ENCODE results near the gene DBNDD1.
A peak's percentile ranks its signal among the peaks of the same experiment; 100 is the strongest.
"Not testable (repeated sequence)": the region's sequence is repeated elsewhere in the genome, so short reads cannot be mapped to it uniquely, and the experiment has no call there.

Gene DBNDD1

DNA sequence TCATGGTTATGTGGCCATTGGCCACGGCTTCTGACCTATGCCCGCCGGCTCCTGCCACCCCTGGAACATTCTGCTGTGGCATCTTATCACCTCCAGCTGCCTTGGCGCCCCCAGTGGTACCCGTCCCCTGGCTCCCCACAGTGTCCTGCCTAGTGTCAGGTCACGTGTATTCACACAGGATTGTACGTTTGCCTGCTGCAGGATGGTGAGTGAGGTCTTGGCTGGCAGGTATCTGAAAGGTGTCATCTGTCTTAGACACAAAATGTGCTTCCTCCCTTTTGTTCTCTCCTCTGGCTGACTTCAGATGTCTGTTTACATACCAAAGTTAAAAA is 24.9 kb downstream of the DBNDD1 start:
- no peak for DNase-seq (ENCODE audit: low read depth in 2 of 2, low spot score in 1 of 2)

DNA sequence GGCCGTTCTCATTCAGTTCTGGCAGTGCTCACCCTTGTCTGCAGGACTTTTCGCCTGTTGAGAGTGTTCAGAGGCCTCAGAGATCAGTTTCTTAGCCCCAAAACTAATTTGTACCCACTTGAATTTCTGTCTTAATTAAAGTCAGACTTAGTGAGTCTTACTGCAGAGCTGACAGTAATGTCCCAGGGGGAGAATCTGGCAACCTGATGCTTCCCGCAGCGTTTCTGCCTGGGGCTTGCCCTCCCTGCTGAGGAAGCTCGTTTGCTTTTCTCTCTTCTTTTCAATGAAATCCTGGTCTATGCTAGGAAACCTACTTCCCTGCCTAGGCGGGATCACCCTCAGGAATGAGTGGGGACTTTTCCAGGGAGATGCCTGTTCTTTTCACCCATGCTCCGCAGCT is 25.3 kb downstream of the DBNDD1 start:
- no peak for DNase-seq (ENCODE audit: low read depth in 2 of 2, low spot score in 1 of 2)

DNA sequence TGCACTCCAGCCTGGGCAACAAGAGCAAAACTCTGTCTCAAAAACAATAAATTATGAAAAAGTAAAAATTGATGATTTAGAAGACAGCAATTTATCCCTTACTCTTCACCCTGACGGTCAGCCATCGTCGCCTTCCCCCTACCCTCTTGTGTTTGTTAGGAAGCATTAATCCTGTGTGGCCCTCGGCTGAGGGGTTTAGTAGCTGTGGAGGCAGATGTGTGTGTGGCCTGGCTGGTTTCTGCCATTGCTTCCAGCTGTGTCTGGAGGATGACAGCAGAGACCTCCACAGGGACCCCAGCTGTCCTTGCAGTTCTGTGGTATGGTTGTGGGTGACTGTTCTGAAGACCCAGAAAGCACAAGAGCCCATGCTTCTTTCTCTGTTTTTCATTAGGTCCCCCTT is 25.9 kb downstream of the DBNDD1 start:
- no peak for DNase-seq (ENCODE audit: low read depth in 2 of 2, low spot score in 1 of 2)

DNA sequence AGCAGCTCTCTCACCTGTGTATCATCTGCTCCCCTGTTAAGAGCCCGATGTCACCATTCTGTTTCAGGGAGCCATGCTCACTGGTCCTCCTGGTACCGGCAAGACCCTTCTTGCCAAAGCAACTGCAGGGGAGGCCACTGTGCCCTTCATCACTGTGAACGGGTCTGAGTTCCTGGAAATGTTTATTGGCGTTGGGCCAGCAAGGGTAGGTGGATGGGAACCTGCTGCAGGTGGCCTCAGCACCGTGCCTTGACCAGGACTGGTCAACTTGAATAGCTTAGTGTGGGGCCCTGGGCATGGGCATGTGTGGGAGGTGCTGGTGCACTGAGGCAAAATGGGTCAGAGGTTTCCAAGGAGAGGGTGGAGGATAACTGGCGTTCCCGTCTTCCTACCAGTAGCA is 28.5 kb downstream of the DBNDD1 start:
- DNase-seq (ENCODE audit: low read depth in 2 of 2, low spot score in 1 of 2) = no peak

DNA sequence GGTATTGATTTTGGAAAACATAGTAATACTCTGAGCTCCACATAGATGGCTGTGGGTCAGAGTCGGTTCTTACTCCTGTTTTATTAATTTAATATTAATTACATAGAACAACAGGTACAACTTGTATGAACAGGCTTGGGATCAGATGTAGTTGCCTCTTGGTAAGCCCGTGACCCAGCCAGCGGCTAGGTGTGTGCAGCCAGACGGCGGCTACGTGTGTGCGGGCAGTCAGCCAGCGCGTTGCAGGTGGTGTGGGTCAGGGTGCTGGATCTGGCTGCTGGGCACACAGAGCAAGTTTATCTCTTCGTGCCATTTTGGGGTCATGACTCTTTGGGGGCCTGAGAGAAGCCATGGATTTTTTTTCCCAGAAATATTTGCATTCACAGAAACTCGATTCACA is 30.3 kb downstream of the DBNDD1 start:
- no peak for DNase-seq (ENCODE audit: low read depth in 2 of 2, low spot score in 1 of 2)

DNA sequence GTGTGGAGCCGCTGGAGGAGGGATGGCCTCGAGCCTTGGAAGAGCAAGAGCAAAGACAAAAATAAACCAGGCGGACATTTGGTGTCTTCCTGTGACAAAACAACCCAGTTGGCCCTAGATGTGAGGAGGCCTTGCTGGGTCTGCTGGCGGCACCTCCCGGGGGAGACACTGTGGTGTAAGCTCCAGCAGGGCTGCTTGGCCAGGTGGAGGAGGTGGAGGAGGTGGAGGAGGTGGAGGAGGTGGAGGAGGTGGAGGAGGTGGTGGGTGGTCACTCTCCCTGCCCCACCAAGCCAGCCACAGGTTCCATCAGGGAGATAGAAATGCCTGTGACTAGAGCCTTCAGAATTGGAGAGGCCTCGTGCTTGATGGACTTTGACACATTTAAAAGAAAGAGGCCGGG is 32.1 kb downstream of the DBNDD1 start:
- DNase-seq (ENCODE audit: low read depth in 2 of 2, low spot score in 1 of 2) = no peak

DNA sequence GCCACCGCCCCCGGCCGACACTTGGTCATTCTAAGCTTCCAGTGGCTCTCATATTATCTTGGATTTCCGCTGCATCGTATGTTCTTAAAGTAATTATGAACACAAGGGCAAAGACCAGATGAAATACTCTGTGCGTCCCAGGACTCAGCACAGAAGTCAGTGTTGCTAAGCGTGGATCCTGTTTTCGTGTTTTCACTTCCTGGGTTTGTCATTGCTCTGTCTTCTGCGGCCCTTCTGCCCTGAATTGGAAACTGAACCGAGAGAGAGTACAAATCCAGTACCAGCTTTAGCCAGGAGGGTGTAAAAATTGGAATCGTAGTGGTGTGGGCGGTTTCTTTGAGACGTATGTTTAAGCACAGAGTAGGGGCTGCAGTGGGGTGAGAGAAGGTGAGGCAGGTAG is 32.7 kb downstream of the DBNDD1 start:
- no peak for DNase-seq (ENCODE audit: low read depth in 2 of 2, low spot score in 1 of 2)

DNA sequence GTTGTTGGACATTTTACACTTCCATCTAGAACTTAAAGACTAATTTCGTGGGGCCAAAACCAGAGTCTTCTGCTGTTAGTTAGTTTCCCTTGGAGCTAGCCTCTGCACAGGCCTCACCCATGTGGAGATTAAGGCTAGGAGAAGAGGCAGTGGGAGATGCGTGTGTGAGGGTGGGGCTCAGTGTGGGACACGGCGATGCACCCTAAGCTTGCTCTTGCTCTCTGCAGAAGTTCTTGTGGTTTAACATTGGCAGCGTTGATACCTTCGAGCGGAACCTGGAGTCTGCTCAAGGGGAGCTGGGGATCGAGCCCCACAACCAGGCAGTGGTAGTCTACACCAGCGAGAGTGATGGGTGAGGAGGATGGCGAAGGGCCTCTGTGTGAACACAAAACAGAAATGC is 34.0 kb downstream of the DBNDD1 start:
- DNase-seq (ENCODE audit: low read depth in 2 of 2, low spot score in 1 of 2) = no peak

DNA sequence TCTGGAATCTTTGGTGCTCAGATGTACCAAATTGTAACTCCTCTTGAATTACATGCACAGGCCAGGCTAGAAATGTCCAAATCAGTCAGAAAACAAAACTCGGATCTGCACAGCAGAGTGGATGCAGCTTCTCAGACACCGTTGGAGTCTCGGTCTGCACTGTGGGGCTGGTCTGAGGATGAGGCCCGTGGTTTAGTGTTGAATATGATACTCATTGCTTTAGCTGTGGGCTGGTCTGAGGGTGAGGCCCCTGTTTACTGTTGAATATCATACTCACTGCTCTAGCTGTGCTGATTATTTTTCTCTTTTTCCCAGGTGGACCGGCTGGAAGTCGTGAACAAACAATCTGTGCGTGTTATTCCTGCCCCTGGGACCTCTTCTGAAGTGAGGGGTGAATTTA is 35.0 kb downstream of the DBNDD1 start:
- no peak for DNase-seq (ENCODE audit: low read depth in 2 of 2, low spot score in 1 of 2)

DNA sequence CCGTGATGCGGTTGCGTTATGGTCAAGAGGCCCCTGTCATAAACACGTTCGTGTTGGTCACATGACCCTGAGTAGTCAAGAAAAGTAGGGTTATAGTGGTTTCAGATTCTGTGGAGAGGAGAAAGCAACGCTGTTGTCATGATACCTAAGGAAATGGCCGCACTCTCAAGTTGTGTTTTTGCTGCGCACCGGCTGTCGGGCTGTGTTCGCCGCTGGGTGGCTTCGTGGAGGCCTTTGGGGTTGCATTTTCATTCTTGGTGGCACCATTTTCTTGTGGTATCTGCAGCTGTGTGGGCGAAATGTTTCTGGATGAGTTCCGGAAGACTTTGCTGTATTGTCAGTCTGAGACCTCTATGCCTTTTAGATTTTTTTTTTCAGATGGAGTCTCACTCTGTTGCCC is 35.7 kb downstream of the DBNDD1 start:
- no peak for DNase-seq (ENCODE audit: low read depth in 2 of 2, low spot score in 1 of 2)

DNA sequence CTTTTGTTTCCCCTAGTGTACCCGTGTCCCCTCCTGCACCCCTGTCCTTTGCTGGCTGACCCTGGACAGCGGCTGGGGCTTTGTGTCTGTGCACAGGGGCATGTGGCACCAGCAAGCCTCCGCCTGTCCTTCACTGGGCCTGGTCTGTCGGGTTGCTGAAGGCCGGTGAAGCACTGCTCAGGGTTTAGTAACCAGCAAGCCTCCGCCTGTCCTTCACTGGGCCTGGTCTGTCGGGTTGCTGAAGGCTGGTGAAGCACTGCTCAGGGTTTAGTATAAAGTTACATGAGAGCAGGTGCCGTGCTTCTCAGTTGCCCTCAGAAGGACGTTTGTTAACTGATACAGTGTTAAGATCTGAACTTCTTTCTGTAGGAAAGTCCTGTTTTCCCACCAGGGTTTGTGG is 36.9 kb downstream of the DBNDD1 start:
- no peak for DNase-seq (ENCODE audit: low read depth in 2 of 2, low spot score in 1 of 2)

DNA sequence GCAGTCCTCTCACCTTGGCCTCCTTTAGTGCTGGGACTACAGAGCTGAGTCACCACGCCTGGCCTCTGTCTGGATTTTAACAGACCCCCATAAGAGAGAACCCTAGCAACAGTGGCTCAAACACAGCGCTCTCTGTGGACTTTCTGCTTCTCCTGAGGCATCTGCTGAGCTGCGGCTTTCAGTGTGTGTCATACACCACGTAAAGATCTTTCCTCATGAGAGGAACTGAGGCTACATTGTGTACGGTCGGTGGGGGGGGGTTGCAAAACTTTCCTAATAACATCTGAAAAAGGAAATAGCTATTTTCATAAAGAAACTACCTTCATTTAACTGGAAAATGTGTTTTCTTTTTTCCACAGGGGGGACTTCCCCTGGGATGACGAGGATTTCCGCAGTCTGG is 37.8 kb downstream of the DBNDD1 start:
- no peak for DNase-seq (ENCODE audit: low read depth in 2 of 2, low spot score in 1 of 2)

DNA sequence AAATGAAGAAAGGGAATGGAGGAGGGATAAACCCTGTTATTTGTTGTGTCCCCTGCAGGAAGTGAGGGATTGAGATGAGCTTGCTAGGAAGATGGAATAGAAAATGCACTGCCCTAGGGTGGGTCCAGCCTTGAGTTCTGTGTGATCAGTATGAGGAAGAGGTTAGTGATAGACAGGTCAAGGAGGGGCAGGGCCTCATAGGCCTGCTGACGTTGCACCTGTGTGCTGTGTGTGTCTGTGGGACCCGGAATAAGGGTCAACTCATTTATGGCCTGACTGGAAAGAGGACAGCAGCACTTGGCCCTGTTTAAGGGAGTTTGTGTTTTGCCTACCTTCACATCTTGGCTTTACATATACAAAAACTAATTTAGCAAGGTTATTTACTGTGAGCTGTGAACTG is 44.4 kb downstream of the DBNDD1 start:
- no peak for DNase-seq (ENCODE audit: low read depth in 2 of 2, low spot score in 1 of 2)

DNA sequence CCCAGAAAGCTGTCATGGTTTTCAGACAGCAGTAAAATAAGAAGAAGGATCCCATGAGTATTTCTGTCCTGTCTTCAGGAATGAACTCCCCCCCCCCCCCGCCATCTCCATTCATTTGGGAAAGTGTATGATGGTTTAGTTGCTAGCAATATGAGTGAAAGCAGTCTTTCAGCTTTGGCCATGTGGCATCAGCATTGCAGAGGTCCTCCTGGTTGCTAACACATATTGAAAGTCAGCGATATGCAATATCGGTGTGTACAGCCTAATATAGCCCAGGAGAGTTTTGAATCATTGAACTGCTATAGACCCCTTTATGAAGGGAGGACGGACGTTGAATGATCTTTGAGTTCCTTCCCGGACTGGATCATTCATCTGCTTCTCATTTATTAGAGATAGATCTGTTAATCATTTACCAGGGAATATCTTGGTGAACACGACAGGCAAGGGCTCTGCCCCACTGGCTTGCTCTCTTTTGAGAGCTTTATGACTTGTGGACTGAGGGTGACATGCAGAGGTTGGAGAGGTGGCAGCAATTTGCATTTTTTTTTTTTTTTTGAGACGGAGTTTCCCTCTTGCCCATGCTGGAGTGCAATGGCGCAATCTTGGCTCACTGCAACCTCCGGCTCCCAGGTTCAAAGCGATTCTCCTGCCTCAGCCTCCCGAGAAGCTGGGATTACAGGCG is 45.5 kb downstream of the DBNDD1 start:
- no peak for DNase-seq (ENCODE audit: low read depth in 2 of 2, low spot score in 1 of 2)

DNA sequence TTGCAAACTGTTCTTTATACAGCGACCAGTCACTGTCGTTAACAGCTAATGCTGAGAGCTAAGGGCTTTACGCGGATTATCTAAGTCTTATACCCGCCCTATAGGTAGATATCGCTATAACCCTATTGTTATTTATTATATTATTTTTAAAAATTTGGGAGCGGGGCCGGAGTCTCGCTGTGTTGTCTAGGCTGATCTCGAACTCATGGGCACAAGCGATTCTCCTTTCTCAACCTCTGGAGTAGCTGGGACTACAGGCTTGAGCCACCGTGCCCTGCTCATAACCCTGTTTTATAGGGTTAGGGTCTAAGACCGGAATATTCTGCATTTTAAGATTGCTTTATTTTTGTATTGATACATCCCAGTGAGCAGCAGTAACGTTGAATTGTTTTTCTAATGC is 46.0 kb downstream of the DBNDD1 start:
- DNase-seq (ENCODE audit: low read depth in 2 of 2, low spot score in 1 of 2) = no peak

DNA sequence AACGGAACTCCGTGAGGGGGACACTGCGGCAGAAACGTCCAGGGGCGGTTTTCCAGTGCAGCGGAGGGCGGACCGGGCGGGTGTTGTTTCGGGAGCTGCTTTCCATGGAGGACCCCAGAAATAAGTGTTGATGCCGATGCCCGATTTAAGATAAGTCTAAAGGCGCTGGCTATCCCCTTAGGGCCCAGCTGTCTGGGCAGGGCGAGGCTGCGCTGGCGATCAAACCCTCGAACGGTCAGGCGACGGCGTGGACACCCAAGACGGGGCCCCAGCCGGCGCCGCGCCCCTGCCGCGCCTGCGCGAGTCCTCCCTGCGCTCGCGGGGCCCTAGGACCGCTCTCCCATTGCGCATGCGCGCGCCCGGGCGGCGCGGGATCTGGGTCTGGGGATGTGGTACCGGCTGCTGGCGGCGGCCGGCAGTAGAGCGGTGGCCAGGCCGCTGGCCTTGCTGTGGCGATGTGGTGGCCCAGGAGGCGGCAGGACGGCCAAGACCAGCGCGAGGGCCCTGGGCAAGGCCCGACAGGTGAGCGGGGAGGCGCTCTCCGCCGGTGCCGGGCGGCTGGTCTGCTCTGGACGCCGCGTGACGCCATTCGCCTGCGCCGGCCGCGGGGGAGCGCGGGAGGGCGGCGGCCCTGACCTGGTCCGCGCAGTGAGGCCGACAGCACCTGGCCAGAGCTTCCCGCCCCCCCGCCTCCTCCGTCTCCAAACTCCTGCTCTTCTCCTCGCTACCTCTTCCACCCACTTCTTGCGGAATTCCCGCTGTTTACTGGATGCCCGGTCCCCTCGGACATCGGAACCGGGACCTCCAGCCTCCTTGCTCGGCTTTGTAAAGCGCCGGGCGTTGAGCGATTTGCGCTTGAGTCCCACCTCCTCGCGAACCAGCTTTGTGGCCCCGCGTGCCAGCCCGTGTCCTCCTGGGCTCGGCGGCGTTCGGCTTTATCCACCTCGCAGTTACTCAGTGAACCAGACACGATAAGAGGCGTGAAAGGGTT is 46.7 kb downstream of the DBNDD1 start:
- DNase-seq (ENCODE audit: low read depth in 2 of 2, low spot score in 1 of 2) = peak; percentile 81 to 84

DNA sequence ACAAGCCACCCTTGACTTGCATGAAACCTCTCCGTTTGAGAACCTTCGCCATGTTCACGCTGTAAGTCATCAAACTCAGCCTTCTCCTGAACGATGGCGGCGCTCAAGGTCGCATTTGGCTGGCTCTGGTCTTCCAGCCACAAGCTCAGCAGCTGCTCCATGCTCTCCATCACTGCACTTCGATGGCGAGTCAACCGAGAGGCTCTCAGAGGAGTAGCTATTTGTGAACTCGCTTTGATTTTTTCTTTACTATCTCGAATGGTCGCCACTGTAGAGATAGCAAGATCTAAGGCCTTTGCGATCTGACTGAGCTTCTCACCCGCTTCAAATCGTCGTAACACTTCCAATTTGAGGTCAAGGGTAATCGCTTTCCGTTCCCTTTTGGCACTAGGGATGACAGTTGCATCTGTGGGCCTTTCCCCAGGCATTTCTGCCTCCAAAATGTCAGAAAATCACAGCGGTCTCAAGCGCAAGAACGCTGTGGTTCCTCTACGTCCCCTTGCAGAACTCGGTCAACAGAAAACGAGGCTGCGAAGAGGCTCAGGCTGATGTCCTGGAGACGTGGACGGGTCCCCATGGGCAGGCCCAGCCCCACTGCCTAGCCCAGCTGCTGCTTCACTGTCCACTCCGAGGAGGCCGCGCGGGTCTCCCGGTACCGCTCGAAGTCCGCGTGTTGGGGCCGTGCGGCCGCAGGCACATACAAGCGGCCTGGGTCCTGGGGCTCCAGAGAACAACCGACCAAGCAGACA is 47.6 kb downstream of the DBNDD1 start:
- DNase-seq (ENCODE audit: low read depth in 2 of 2, low spot score in 1 of 2) = no peak

DNA sequence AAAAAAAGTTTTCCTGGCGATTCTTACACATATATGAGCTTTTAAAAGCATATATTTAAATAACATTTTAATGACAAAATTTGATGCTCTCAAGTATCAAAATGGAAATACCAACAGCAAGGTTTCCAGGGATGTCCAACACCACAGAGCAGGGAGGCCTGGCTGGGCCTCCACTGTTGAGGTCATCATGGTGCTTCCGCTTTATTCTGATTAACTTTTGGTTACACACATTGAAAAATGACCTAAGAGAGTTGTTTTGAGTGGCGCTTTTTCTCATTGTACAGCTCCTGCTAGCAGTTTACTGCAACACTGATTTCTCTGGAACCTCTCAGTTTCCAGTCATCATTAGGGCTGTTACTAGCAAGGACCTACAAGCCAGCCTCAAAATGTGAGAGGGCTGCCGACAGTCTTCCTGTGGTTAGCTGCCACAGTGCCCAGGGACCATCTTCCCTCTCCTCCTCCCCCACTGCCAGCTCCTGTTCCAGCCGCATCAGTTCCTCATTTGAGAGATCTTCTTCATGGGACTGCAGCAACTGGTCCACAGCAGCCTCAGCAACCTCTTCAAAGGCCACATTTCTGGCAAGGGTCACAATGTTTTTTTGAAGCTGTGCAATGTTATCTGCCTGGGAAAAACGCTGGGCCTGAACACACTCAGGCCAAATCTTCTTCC is 49.4 kb downstream of the DBNDD1 start:
- DNase-seq (ENCODE audit: low read depth in 2 of 2, low spot score in 1 of 2) = no peak

DNA sequence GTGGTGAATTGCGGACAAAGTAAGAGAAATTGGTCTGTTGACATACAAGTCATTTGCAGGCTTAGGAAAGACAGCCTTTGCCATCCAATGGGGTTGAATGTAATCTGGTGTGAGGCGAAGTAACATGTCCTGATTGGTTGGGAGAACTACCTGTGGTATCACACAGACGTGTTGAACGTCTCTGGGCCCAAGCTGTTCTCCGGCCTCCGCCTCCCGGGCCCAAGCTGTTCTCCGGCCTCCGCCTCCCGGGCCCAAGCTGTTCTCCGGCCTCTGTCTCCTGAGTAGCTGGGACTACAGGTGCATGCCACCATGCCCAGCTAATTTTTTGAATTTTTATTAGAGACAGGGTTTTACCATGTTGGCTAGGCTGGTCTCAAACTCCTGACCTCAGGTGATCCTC is 51.2 kb downstream of the DBNDD1 start:
- not testable (repeated sequence) for DNase-seq (ENCODE audit: low read depth in 2 of 2, low spot score in 1 of 2)

DNA sequence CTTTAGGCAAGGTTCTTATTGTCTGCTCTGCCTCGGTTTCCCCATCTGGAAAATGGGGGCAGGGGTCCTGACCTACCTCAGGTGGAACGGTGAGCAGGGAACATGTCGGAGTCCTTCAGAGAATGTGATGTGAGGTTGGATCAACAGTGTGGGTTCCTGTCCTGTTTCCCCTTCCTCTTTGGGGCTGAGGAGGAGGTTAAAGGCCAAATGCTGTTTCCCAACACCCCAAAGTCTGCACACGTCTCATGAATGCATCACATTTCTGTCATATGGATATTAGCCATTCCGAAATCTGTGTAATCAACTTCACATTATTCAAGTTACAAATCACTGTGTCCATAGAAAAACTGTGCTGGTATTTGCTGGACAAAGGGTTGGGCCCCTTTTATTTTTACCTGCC is 51.8 kb downstream of the DBNDD1 start:
- not testable (repeated sequence) for DNase-seq (ENCODE audit: low read depth in 2 of 2, low spot score in 1 of 2)

DNA sequence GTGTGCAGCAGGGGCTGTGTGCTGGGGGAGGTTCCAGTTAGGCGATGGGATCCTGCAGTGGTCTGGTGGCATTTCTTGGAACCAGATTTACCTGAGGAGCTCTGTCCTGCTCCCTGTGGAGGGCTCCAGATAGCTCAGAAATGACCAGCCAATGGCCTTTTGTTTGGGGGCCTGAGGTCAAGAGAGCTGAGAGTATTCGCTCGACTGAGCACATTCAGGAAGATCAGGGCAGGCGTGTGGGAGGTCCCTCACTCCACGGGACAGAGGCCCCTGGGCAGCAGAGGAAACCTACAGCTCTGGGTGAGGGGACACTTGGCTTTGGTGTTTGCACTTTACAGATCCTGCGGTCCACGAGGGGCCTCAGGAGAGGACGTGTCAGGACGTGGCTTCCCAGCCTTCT is 52.5 kb downstream of the DBNDD1 start:
- no peak for DNase-seq (ENCODE audit: low read depth in 2 of 2, low spot score in 1 of 2)
